ENCODE data around the gene FBXO33.

The FBXO33 gene

DNA sequence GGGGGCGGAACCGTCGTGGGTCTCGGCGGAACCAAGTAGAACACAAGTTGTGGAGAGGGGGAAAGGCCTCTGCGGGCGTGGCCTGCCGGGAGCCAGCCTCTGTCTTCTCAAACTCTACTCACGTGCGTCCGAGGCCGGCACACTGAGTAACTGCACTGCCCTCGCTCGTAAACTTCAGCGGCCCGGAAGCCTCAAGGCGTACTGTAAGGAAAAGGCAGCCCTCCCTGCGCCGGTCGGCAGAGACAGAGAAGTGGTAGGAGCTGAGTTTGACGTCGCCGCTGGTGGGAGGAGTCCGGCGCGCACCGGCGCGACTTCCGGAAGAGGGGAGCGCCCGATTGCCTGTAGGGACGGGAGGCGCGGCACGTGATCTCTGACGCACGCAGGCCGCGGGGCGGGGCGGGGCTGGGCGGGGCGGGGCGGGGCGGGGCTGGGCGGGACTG lies at the start of gene FBXO33:
FBXO33 (minus strand) TSS at position 255 of the 440 bp plus-strand sequence. CDS start 271 bp downstream, outside the sequence.
- DNase-seq, result peak; percentile 89 to 93

GRCh38 chr14:39474416-39474911 lies 42.2 kb upstream of the FBXO33 start:
- no peak for DNase-seq

DNA sequence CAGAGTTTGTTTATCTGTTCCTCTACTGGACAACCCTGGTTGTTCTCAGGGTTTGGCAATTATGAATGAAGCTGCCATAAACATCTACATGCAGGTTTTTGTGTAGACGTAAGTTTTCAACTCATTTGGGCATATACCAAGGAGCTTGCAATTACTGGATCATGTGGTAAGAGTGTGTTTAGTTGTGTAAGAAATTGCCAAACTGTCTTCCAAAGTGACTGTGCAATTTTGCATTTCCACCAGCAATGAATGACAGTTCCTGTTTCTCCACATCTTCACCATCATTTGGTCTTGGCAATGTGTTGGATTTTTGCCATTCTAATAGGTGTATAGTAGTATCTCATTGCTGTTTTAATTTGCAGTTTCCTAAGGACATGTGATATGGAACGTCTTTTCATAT lies 39.8 kb upstream of the FBXO33 start:
- no peak for DNase-seq

DNA sequence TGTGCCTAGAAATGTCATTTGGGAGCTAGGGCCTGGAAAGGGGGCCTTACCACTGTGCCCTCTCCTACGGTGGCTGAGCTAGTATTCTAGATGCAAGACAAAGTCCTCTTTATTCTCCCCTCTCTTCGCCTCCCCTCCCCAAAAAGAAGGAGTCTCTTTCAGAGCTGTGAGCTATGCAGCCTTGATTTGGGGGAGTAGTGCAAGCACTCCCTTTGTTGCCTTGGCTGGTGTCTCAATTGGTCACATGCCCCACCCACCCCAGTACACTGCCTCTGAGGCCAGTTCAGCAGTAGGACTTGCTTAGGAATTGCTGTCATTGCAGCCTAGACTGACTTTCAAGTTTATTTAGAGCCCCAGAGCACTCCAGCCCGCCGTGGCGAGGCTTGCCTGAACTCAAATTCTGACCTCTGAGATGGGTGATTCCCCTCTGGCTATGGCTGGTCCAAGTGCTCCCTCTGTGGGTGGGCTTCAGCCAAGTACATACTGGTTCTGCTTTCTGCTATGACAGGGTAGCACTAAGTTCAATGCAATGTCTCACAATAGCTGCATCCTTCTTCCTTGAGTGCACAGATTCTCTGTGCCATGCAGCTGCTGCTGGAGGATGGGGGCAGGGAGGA lies 37.0 kb upstream of the FBXO33 start:
- no peak for DNase-seq

- DNase-seq, result peak; percentile 57 to 64
These were observed 35.8 kb upstream of the FBXO33 start for GRCh38 chr14:39467889-39468524.

DNA sequence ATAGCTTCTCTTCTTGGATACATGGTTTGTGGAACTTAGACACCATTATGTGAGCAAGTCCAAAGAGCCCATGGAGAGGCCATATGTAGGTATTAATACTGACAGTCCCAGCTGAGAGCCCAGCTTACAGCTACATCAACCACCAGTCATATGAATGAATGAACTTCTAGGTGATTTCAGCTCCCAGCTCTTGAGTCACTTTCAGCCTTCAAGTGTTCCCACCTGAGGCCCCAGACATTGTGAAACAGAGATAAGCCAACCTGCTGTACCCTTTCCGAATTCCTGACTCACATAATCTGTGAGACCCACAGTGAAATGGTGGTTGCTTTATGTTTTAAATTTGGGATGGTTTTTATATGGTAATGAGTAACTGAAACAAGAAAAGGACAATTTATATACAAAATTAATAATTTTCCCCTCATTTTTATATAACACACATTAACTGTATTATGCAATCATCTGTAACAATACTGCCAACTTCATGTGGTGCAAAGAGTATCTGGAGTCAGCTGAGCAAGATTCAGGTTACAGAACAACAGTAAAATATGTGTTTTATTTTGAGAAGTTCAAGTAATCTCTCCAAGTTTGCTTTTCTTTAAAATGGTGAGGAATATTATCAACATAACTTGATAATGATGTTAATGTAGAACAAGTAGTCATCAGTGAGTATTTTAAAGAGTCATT lies 27.7 kb upstream of the FBXO33 start:
- no peak for DNase-seq

- DNase-seq, result no peak
These were observed 24.5 kb upstream of the FBXO33 start for GRCh38 chr14:39456702-39457250.

DNA sequence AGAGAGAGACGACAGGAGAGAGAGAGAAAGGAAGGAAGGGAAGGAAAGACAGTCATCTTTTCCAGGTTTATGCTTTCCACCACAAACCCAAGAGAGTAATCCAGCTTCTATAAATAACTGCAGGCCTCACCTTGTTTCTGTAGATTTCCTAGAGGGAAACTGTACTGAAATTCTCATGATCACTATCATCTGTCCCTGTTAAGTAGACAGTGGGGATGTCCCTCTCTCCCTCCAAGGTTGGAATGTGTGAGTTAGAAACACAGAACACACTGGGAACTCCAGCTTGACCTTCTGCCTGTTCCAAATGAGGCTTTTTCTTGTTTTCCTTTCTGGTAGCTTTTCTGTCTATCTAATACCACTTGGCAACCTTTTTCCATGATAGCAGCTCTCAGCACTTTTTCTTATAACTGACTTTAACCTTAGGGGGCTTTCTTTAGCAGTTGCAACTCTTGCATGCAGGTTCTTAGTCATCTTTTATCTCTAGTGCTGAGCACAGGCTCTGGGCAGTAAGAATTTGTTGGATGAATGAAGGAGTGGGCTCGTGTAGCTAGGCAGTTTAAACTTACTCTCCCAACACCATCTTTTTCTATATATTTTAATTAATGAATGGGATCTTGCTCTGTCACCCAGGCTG lies 22.8 kb upstream of the FBXO33 start:
- no peak for DNase-seq

GRCh38 chr14:39452680-39453079 lies 20.4 kb upstream of the FBXO33 start:
- no peak for DNase-seq

GRCh38 chr14:39451811-39452210 lies 19.6 kb upstream of the FBXO33 start:
- no peak for DNase-seq

GRCh38 chr14:39447175-39447661 lies 15.0 kb upstream of the FBXO33 start:
- no peak for DNase-seq

GRCh38 chr14:39446131-39446744 lies 14.0 kb upstream of the FBXO33 start:
- DNase-seq, result no peak

- no peak for DNase-seq
These were observed 10.1 kb upstream of the FBXO33 start for GRCh38 chr14:39442293-39442692.

DNA sequence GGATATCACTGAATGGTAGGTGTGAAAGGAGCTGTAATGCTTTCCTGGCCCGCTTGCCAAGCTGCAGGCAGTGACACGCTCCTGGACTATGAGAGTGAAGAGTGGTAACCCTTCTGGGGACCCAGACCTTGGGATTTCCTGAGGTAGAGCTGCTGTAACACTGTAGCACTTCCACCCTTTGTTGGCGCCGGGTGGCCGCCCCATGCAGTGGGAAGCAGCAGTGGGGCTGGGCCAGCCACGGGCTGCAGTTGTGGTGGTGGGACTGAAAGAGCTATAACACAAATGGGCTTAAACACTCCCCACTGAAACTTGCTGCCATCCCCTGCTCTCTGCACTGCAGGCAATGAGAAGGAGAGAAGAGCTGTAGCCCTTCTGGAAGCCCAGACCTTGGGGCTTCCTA lies 9.6 kb upstream of the FBXO33 start:
- DNase-seq, result no peak

- no peak for DNase-seq
These were observed 8.7 kb upstream of the FBXO33 start for GRCh38 chr14:39440975-39441374.

GRCh38 chr14:39435241-39435640 lies 3.0 kb upstream of the FBXO33 start:
- DNase-seq, result no peak

- no peak for DNase-seq
These were observed 2.2 kb upstream of the FBXO33 start for GRCh38 chr14:39434401-39434800.

- peak in 1 of 2 experiments; percentile 7 for DNase-seq
These were observed 1.2 kb upstream of the FBXO33 start for GRCh38 chr14:39433452-39433813.

DNA sequence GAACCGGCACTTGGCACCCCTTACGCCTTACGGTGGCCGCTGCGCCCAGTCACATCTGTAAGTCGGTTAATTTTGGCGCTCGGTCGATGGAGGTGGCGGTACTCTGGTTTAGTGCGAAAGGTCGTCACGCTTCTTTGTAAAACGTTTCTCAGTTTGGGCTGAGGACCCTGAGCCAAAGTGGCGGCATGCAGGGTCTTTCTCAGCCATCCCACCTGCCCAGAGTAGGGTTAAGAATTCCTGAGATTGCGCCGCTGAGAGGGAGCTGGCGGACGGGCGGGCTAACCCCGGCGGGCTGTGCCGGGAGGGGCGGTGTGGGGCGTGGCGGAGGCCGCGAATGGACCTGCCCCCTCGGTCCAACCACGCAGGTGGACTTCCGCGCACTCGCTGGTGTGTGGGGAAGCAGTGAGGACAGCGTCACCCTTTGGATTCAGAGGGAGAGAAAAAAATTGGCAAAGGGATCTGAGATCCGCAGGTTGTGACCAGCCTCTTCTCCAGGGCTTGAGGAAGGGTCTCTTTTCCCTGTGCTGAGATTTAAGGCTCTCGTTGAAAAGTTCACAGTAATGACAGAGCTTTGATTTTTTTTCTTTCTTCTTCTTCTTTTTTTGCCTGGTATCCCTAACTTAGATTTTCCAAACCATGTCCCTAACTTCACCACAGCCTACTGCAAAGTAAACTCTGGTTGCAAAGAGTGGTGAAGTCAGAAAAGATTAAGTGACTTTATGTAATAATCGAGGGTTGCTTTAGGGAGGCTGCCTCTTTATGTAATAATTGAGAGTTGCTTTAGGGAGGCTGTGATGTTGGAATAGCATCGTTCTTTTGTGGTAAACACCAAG lies 602 bp upstream of the FBXO33 start:
- DNase-seq, result peak; percentile 89 to 92

- peak; percentile 43 to 63 for DNase-seq
These were observed 636 bp downstream of the FBXO33 start for GRCh38 chr14:39431416-39432178.

All from NCI-H526 (cell line).